ENCODE results near the gene CDK19. TPM values are rescaled to one million over a fixed set of nuclear protein-coding genes. Genes with fewer than 3 reads are reported as not detected.
"Not testable (repeated sequence)": the region's sequence is repeated elsewhere in the genome, so short reads cannot be mapped to it uniquely, and the experiment has no call there.

CDK19 gene
- total RNA-seq, 1 donor from 2014 or later, result 9.1 TPM

DNA sequence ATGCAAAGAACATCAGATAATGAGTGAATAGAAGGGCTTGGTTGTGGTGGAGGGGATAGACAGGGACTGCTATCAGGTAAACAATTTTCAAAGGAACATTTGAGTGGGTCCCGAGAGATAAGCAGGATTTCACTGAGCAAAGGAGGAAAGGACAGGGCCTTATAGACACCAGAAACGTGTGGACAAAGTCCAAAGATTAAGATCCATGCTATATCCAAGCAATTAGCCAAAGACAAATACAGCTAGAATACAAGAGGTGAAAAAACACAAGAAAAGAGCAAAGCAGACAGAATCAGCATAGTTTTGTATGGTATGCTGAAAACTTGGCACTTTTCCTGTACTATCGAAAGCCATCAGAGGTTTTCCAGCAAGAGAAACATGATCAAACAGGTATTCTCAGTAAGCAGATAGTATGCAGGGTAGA lies 59.8 kb downstream of the CDK19 start:
- intact Hi-C loops (cut with micrococcal nuclease), result no loop called here
- TF ChIP-seq, protein P1, sequence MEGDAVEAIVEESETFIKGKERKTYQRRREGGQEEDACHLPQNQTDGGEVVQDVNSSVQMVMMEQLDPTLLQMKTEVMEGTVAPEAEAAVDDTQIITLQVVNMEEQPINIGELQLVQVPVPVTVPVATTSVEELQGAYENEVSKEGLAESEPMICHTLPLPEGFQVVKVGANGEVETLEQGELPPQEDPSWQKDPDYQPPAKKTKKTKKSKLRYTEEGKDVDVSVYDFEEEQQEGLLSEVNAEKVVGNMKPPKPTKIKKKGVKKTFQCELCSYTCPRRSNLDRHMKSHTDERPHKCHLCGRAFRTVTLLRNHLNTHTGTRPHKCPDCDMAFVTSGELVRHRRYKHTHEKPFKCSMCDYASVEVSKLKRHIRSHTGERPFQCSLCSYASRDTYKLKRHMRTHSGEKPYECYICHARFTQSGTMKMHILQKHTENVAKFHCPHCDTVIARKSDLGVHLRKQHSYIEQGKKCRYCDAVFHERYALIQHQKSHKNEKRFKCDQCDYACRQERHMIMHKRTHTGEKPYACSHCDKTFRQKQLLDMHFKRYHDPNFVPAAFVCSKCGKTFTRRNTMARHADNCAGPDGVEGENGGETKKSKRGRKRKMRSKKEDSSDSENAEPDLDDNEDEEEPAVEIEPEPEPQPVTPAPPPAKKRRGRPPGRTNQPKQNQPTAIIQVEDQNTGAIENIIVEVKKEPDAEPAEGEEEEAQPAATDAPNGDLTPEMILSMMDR (IDR thresholded peaks at IDR 0.05; ENCODE audit: borderline replicate concordance), result no peak
- no peak for DNase-seq

DNA sequence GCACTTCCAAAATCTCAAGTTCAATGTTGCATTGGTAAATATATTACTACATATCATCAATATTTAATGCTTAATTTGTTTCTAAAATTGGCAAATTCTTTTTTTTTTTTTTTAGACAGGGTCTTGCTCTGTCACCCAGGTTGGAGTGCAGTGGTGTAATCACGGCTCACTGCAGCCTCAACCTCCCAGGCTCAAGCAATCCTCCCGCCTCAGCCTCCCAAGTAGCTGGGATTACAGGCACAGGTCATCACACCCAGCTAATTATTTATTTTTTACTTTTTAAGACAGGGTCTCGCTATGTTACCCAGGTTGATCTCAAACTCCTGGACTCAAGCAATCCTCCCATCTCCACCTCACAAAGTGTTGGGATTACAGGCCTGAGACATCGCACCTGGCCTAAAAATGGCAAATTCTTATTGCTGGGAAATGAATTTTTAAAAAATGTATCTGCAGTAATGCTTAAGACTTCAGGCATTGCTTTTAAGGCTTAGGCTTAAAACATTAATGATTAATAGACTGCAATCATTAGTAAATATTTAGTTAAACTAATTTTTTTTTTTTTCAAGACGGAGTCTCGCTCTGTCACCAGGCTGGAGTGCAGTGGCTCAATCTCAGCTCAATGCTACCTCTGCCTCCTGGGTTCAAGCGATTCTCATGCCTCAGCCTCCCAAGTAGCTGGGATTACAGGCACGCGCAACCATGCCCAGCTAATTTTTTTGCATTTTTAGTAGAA lies 61.2 kb downstream of the CDK19 start:
- intact Hi-C loops (cut with micrococcal nuclease), result not testable (repeated sequence)

More for the DNA sequence above, 59.8 kb downstream of the CDK19 start:
- no peaks in the 10 kb centered on the region for H3K9me3 ChIP-seq (replicated peaks)
- no peaks in the 10 kb centered on the region for H3K4me1 ChIP-seq
- H3K27ac ChIP-seq (replicated peaks), result no peak overlapping the region
- no peaks in the 10 kb centered on the region for H3K36me3 ChIP-seq
- no peak overlapping the region for H3K4me3 ChIP-seq
- H3K27me3 ChIP-seq (ENCODE audit: low read depth), result no peaks in the 10 kb centered on the region

DNA sequence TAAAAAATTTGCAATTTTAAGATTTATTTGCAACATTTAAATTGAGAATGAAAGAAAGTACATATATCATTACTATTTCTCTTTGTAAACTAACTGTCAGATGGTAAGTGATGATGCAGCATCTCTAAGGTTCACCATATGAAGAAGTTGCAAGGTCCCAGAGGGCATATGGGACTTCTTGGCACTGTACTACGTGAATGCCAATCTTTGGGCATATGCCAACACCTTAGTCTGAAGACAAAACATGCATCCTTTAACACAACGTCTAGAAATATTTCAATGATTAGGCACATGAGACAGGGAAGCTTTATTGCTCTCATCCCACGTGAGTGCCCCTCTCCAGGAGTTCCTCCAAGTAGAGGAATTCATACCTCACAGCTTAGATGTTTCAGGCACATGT lies 66.8 kb downstream of the CDK19 start:
- Histone ChIP-seq H3K4me1 (peaks cover 11% of the 10 kb centered on the region), H3K36me3 (peaks cover 6% of the 10 kb centered on the region), H3K27me3 (ENCODE audit: low read depth) (no peaks in the 10 kb centered on the region), H3K4me3 (no peak overlapping the region), H3K9me3 (replicated peaks) (peaks cover 2% of the 10 kb centered on the region), H3K27ac (replicated peaks) (no peak overlapping the region)
- no peak for DNase-seq
- intact Hi-C loops (cut with micrococcal nuclease), result no loop called here
- TF ChIP-seq, protein P1 (IDR thresholded peaks at IDR 0.05; ENCODE audit: borderline replicate concordance), result no peak

More for the DNA sequence above, 61.2 kb downstream of the CDK19 start:
- not testable (repeated sequence) for H3K36me3 ChIP-seq; H3K4me1 ChIP-seq; H3K9me3 ChIP-seq (replicated peaks); DNase-seq; H3K4me3 ChIP-seq; H3K27me3 ChIP-seq (ENCODE audit: low read depth); H3K27ac ChIP-seq (replicated peaks)

DNA sequence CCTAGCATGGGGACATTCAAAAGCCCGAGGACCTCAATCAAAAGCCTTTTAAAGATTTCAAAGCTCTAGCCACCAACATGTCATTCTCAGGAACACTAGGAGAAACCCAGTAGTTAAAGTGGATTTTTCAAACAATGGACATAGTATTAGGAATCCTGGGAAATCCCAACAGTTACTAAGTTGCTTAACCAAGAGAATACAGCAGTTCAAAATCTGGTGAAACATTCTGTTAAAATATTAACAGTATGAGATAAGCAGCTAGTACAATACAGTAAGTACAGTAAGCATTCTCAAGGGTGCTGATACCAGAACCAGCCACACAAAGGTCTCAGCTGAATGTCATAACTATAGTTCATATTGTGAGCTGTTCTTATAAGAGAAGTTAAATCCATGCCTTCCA lies 68.6 kb downstream of the CDK19 start:
- no peak for DNase-seq
- H3K4me3 ChIP-seq, result no peak overlapping the region
- H3K27me3 ChIP-seq (ENCODE audit: low read depth), result no peaks in the 10 kb centered on the region
- H3K4me1 ChIP-seq, result peaks cover 11% of the 10 kb centered on the region
- TF ChIP-seq, protein P1 (IDR thresholded peaks at IDR 0.05; ENCODE audit: borderline replicate concordance), result no peak
- intact Hi-C loops (cut with micrococcal nuclease), result no loop called here
- H3K27ac ChIP-seq (replicated peaks), result no peak overlapping the region
- H3K36me3 ChIP-seq, result peaks cover 23% of the 10 kb centered on the region
- peaks cover 20% of the 10 kb centered on the region for H3K9me3 ChIP-seq (replicated peaks)

- no peaks in the 10 kb centered on the region for H3K27me3 ChIP-seq (ENCODE audit: low read depth)
- TF ChIP-seq, protein P1 (IDR thresholded peaks at IDR 0.05; ENCODE audit: borderline replicate concordance), result no peak
- H3K4me3 ChIP-seq, result no peak overlapping the region
- H3K4me1 ChIP-seq, result peaks cover 11% of the 10 kb centered on the region
- H3K36me3 ChIP-seq, result peaks cover 33% of the 10 kb centered on the region
- H3K27ac ChIP-seq (replicated peaks), result no peak overlapping the region
- peaks cover 30% of the 10 kb centered on the region for H3K9me3 ChIP-seq (replicated peaks)
- intact Hi-C loops (cut with micrococcal nuclease), result no loop called here
- DNase-seq, result no peak
These were observed 70.3 kb downstream of the CDK19 start for GRCh38 chr6:110744991-110745390.

DNA sequence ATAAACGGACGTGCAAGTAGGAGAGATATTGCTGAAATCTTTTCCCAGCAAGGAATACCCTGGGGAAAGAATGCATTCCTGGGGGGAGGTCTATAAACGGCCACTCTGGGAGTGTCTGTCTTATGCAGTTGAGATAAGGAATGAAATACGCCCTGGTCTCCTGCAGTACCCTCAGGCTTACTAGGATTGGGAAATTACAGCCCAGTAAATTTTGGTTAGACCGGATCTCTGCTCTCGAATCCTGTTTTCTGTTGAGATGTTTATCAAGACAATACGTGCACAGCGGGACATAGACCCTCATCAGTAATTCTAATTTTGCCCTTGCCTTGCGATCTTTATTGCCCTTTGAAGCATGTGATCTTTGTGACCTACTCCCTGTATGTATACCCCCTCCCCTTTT lies 72.7 kb downstream of the CDK19 start:
- intact Hi-C loops (cut with micrococcal nuclease); H3K27ac ChIP-seq (replicated peaks); H3K27me3 ChIP-seq (ENCODE audit: low read depth); DNase-seq; H3K4me3 ChIP-seq: not testable (repeated sequence)
- H3K36me3 ChIP-seq, result peaks cover 33% of the 10 kb centered on the region
- peaks cover 11% of the 10 kb centered on the region for H3K4me1 ChIP-seq
- H3K9me3 ChIP-seq (replicated peaks), result peaks cover 30% of the 10 kb centered on the region
